Measurements from ENCODE around the gene NHLRC2.

- no peak for TF ChIP-seq RAD21 (conservative IDR thresholded peaks at IDR 0.05)
- no peak for TF ChIP-seq CTCF (IDR thresholded peaks at IDR 0.05; ENCODE audit: poor library complexity, severe bottlenecking)
Measured at GRCh38 chr10:113965077-113965476, 110.6 kb downstream of the NHLRC2 start.

Measured in neural cell (in vitro differentiated cells).